H1 (cell line): ENCODE results near the gene YBX2. TPM values are rescaled to one million over a fixed set of nuclear protein-coding genes. Genes with fewer than 3 reads are reported as not detected.

Experiments
- BCL11A ChIP-seq, 2 experiments: IDR thresholded peaks; one replicate each; pipeline ENCODE4 v1.6.1; 2011; ENCODE audit warnings: low read depth in 2 of 2, low read length in 2 of 2, mild to moderate bottlenecking in 2 of 2
- CHD7 ChIP-seq: fragments of 300-600 bp; sonication (generic); IDR thresholded peaks from 2 replicates; pipeline ENCODE4 v1.7.1; 2012; ENCODE audit warnings: low read length, moderate library complexity, mild to moderate bottlenecking, inconsistent platforms; ENCODE audit not compliant: insufficient replicate concordance
- EGR1 ChIP-seq: IDR thresholded peaks from 2 replicates; pipeline ENCODE4 v1.6.1; 2011; ENCODE audit warnings: low read depth, low read length, borderline replicate concordance
- EP300 ChIP-seq, 2 experiments: IDR thresholded peaks; 1 replicate in 1 of 2; 2 replicates in 1 of 2; pipeline ENCODE4 v1.6.1; 2011 to 2012; ENCODE audit warnings: low read depth in 2 of 2, low read length in 2 of 2, mild to moderate bottlenecking in 2 of 2, borderline replicate concordance in 1 of 2, inconsistent platforms in 1 of 2, moderate library complexity in 1 of 2
- HDAC6 ChIP-seq: IDR thresholded peaks from one replicate; pipeline ENCODE4 v1.7.1; 2012; ENCODE audit warnings: low read depth, mild to moderate bottlenecking, inconsistent platforms, low read length, moderate library complexity
- MAFK ChIP-seq: IDR thresholded peaks from 2 replicates; pipeline ENCODE4 v1.6.1; 2012; ENCODE audit warnings: low read depth, mild to moderate bottlenecking, improper control_type of control experiment, low read length
- NANOG ChIP-seq: IDR thresholded peaks from 2 replicates; pipeline ENCODE4 v1.6.1; 2011; ENCODE audit warnings: low read length, low read depth, mild to moderate bottlenecking, inconsistent platforms; ENCODE audit not compliant: insufficient read depth, poor library complexity, severe bottlenecking
- RBBP5 ChIP-seq: IDR thresholded peaks from 2 replicates; pipeline ENCODE4 v1.7.1; 2012; ENCODE audit warnings: low read depth, mild to moderate bottlenecking, inconsistent platforms, low read length, moderate library complexity, borderline replicate concordance
- RFX5 ChIP-seq: IDR thresholded peaks from 2 replicates; pipeline ENCODE4 v1.6.1; 2011; ENCODE audit warnings: low read depth, low read length, improper control_type of control experiment, borderline replicate concordance
- polyA plus RNA-seq, 7 experiments: library from polyadenylated mRNA; depleted of rRNA in 3 of 7; stranded (reverse) in 5 of 7; unstranded in 2 of 7; fragments of >200 nt in 5 of 7; fragments of 200-250 nt in 2 of 7; gene quantifications; 1 replicate in 5 of 7; 2 replicates in 1 of 7; 4 replicates in 1 of 7; pipeline versions ENCODE4 v1.2.1 to v1.2.3, GENCODE V29; 2011 to 2013; ENCODE audit warnings: missing spikeins in 2 of 7, mixed read lengths in 2 of 7
- total RNA-seq: library from RNA; stranded (reverse); fragmentation: NEBNext Ultra II Directional; extraction: Animal tissue kit (Norgen Biotek cat#: 25700); gene quantifications from 2 replicates; pipeline ENCODE4 v1.2.1, GENCODE V29; 2021

Gene YBX2
- total and polyA plus RNA-seq, 2 of the 8 experiments (the other 6 are each of a cell fraction or from before 2014, with no cell fraction given), result 19.2 to 30.5 TPM

GRCh38 chr17:7262935-7263800, 31.3 kb downstream of the YBX2 start (continued):
- no peak for TF ChIP-seq CHD7
- TF ChIP-seq NANOG, result no peak
- TF ChIP-seq RBBP5, result no peak; the same call in 1 of the 2 replicates
- no peak for TF ChIP-seq EP300 (IDR thresholded peaks at IDR 0.05; ENCODE audit: borderline replicate concordance in 1 of 2, low read depth in 2 of 2, low read length in 2 of 2)
- TF ChIP-seq EGR1, result no peak
- no peak for TF ChIP-seq BCL11A (IDR thresholded peaks at IDR 0.05; ENCODE audit: low read depth in 2 of 2, low read length in 2 of 2)
- TF ChIP-seq HDAC6, result no peak
- TF ChIP-seq MAFK, result no peak
- TF ChIP-seq RFX5, result no peak
